Measurements from ENCODE around the gene CCL21.

GRCh38 chr9:34710023-34710422 is at the start of gene CCL21:
- TF ChIP-seq ZNF8 (CRISPR knock-in tag; IDR thresholded peaks at IDR 0.05), result no peak
- TF ChIP-seq PPARA (CRISPR knock-in tag; IDR thresholded peaks at IDR 0.05; ENCODE audit: borderline replicate concordance), result no peak
- TF ChIP-seq PATZ1 (CRISPR knock-in tag; IDR thresholded peaks at IDR 0.05; ENCODE audit: borderline replicate concordance), result no peak
- no peak for TF ChIP-seq TSHZ2 (CRISPR knock-in tag; IDR thresholded peaks at IDR 0.05)
- no peak for TF ChIP-seq TOX (CRISPR knock-in tag; IDR thresholded peaks at IDR 0.05; ENCODE audit: borderline replicate concordance)
- TF ChIP-seq OSR1 (CRISPR knock-in tag; IDR thresholded peaks at IDR 0.05), result no peak
